Measurements from ENCODE around the gene NFKBIE.
"Not testable (repeated sequence)": the region's sequence is repeated elsewhere in the genome, so short reads cannot be mapped to it uniquely, and the experiment has no call there.

NFKBIE gene

GRCh38 chr6:44265007-44265721 is at the start of gene NFKBIE:
NFKBIE (minus strand) TSS chr6:44265551; CDS start chr6:44265346, 205 bp downstream.
- peak; percentile 66 for DNase-seq

GRCh38 chr6:44314657-44315056 is 49.3 kb upstream of the NFKBIE start:
- not testable (repeated sequence) for DNase-seq

- DNase-seq = peak; percentile 82
Observed at GRCh38 chr6:44312901-44313788, 47.8 kb upstream of the NFKBIE start, which contains the start of gene AARS2. AARS2 (minus strand) TSS chr6:44313347; CDS start chr6:44313323, 24 bp downstream.

- DNase-seq = no peak
Observed at GRCh38 chr6:44311767-44312166, 46.4 kb upstream of the NFKBIE start.

GRCh38 chr6:44311304-44311703 is 46.0 kb upstream of the NFKBIE start:
- no peak for DNase-seq

GRCh38 chr6:44310241-44310640 is 44.9 kb upstream of the NFKBIE start:
- DNase-seq = no peak

- DNase-seq = no peak
Observed at GRCh38 chr6:44309631-44310030, 44.3 kb upstream of the NFKBIE start.

GRCh38 chr6:44309092-44309491 is 43.7 kb upstream of the NFKBIE start:
- no peak for DNase-seq

GRCh38 chr6:44307217-44307616 is 41.9 kb upstream of the NFKBIE start:
- no peak for DNase-seq

GRCh38 chr6:44306710-44307109 is 41.4 kb upstream of the NFKBIE start:
- DNase-seq = no peak

GRCh38 chr6:44305200-44305725 is 39.9 kb upstream of the NFKBIE start:
- no peak for DNase-seq

GRCh38 chr6:44304282-44305199 is 39.2 kb upstream of the NFKBIE start:
- peak; percentile 15 for DNase-seq

GRCh38 chr6:44303842-44304241 is 38.5 kb upstream of the NFKBIE start:
- DNase-seq = no peak

GRCh38 chr6:44302856-44303255 is 37.5 kb upstream of the NFKBIE start:
- no peak for DNase-seq

GRCh38 chr6:44301782-44302564 is 36.6 kb upstream of the NFKBIE start:
- no peak for DNase-seq

GRCh38 chr6:44301106-44301505 is 35.8 kb upstream of the NFKBIE start:
- no peak for DNase-seq

GRCh38 chr6:44300292-44300823 is 35.0 kb upstream of the NFKBIE start:
- no peak for DNase-seq

- no peak for DNase-seq
Observed at GRCh38 chr6:44298864-44299263, 33.5 kb upstream of the NFKBIE start.

- no peak for DNase-seq
Observed at GRCh38 chr6:44298055-44298803, 32.9 kb upstream of the NFKBIE start.
